BJ (cell line): ENCODE results near the gene SLC12A7. TPM values are rescaled to one million over a fixed set of nuclear protein-coding genes. Genes with fewer than 3 reads are reported as not detected.

Experiments used
- CTCF ChIA-PET: fragments of 350-600 bp; formaldehyde crosslinking; extraction: SDS; loops from one replicate; lab custom pipeline; 2021; ENCODE audit warnings: antibody characterized with exemption, inconsistent platforms; lab: Yijun Ruan, JAX
- POLR2A ChIA-PET: fragments of 300-600 bp; sonication (Branson Sonifier 250); formaldehyde crosslinking; extraction: SDS; loops from one replicate; lab custom pipeline; 2021; ENCODE audit warnings: antibody characterized with exemption; lab: Charles Lee
- DNase-seq: peaks from one replicate; pipeline ENCODE4 v3.0.0-alpha.2; 2011; ENCODE audit warnings: low read depth
- H3K27me3 ChIP-seq: 2 replicates; pipeline ENCODE4 v1.6.0; 2011; ENCODE audit warnings: low read length; ENCODE audit not compliant: control insufficient read depth, insufficient read depth
- H3K36me3 ChIP-seq: 2 replicates; pipeline ENCODE4 v1.5.1; 2011; ENCODE audit warnings: low read length; ENCODE audit not compliant: control insufficient read depth, insufficient read depth
- H3K4me3 ChIP-seq: 2 replicates; pipeline ENCODE4 v1.5.1; 2011; ENCODE audit warnings: low read depth, mild to moderate bottlenecking, control low read depth, low read length
- polyA plus RNA-seq: library from polyadenylated mRNA; depleted of rRNA; stranded (reverse); fragments of >200 nt; gene quantifications from 2 replicates; pipeline ENCODE4 v1.2.3, GENCODE V29; 2011
- TF ChIP-seq, protein P1 (sequence below): IDR thresholded peaks from 2 replicates; pipeline ENCODE4 v1.5.1; 2011; ENCODE audit warnings: low read depth, mild to moderate bottlenecking, control low read depth, inconsistent platforms, low read length, moderate library complexity; ENCODE audit not compliant: insufficient read depth

The SLC12A7 gene
- polyA plus RNA-seq, 1 experiment, result 4.6 TPM

DNA sequence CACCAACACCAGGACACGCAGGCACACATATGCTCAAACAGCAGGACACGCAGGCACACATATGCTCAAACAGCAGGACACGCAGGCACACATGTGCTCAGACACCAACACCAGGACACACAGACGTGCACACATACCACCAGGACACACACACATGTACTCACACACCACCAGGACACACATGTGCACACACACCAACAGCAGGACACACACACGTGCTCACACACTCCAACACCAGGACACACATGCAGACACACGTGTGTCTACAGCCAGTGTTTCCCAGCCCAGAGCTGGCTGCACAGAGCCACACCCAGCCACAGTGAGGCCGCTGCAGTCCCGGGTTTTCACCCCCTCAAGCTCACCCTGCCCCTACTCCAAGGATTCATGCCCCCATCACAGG lies 25.0 kb upstream of the SLC12A7 start:
- no peak overlapping the region for H3K4me3 ChIP-seq
- POLR2A ChIA-PET, result no interaction called here
- TF ChIP-seq, protein P1, sequence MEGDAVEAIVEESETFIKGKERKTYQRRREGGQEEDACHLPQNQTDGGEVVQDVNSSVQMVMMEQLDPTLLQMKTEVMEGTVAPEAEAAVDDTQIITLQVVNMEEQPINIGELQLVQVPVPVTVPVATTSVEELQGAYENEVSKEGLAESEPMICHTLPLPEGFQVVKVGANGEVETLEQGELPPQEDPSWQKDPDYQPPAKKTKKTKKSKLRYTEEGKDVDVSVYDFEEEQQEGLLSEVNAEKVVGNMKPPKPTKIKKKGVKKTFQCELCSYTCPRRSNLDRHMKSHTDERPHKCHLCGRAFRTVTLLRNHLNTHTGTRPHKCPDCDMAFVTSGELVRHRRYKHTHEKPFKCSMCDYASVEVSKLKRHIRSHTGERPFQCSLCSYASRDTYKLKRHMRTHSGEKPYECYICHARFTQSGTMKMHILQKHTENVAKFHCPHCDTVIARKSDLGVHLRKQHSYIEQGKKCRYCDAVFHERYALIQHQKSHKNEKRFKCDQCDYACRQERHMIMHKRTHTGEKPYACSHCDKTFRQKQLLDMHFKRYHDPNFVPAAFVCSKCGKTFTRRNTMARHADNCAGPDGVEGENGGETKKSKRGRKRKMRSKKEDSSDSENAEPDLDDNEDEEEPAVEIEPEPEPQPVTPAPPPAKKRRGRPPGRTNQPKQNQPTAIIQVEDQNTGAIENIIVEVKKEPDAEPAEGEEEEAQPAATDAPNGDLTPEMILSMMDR, result no peak

DNA sequence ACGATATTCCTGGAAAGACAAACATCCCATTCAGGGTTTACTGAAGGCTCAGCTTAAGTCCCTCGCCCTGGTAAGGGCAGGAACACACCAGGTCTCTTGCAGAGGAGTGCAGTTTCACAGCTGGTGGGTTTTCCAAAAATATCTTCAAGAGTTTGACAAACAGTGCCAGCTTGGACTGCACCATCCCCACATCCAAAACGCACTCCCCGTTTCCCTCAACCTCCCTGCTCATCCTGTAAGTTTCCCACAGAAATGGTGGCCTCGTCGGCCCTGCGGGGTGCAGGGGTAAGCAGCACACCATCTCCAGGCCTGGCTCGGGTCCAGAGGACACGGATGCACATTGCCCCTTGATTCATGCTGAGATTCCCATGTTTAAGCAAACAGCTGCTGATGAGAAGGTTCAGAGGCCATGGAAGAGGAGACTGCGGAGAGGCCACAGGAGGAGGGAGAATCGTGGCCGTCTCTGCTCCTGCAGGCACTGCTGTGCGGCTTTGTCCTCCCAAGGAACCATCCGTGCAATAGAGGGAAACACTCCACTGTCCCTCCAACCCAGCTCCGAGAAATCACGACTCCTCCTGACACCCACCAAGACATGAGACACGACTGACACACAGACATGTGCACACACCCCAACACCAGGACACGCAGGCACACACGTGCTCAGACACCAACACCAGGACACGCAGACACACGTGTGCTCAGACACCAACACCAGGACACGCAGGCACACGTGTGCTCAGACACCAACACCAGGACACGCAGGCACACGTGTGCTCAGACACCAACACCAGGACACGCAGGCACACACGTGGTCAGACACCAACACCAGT lies 24.0 kb upstream of the SLC12A7 start:
- Histone ChIP-seq H3K36me3 (no peaks in the 10 kb centered on the region), H3K4me3 (no peak overlapping the region), H3K27me3 (peaks cover 1% of the 10 kb centered on the region; the same call in 1 of the 2 replicates)
- CTCF ChIA-PET, result interaction anchor here (1.4 kb wide), 1 partner anchor 15 kb away, joined by 5 read pairs; no protein-coding TSS in a partner anchor
- DNase-seq, result no peak
- POLR2A ChIA-PET, result no interaction called here
- TF ChIP-seq, protein P1, result no peak

More for the DNA sequence above, 25.0 kb upstream of the SLC12A7 start:
- no peaks in the 10 kb centered on the region; the same call in 1 of the 2 replicates for H3K27me3 ChIP-seq
- DNase-seq, result no peak
- no peaks in the 10 kb centered on the region for H3K36me3 ChIP-seq
- CTCF ChIA-PET, result interaction anchor here (1.4 to 5.6 kb wide), 2 partner anchors 14 to 204 kb away, joined by 5 to 71 read pairs; no protein-coding TSS in a partner anchor

DNA sequence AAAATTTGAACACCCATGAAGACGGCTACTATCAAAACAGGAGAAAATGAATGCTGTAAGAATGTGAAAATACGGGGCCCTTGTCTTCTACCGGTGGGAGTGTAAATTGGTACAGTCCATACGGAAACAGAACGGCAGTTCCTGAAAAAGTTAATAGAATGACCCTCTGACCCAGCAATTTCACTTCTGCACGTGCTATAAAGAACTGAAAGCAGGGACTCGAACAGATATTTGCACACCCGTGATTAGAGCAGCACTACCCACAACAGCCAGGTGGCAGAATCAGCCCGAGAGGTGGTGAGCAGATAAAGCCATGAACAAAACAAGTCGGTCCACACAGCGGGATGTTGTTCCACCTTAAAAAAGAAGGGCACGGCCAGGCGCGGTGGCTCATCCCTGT lies 22.6 kb upstream of the SLC12A7 start:
- ChIA-PET CTCF (no interaction called here), POLR2A (no interaction called here)
- no peak for DNase-seq
- Histone ChIP-seq H3K36me3 (no peaks in the 10 kb centered on the region), H3K4me3 (no peak overlapping the region), H3K27me3 (peaks cover 1% of the 10 kb centered on the region; the same call in 1 of the 2 replicates)
- TF ChIP-seq, protein P1, result no peak

DNA sequence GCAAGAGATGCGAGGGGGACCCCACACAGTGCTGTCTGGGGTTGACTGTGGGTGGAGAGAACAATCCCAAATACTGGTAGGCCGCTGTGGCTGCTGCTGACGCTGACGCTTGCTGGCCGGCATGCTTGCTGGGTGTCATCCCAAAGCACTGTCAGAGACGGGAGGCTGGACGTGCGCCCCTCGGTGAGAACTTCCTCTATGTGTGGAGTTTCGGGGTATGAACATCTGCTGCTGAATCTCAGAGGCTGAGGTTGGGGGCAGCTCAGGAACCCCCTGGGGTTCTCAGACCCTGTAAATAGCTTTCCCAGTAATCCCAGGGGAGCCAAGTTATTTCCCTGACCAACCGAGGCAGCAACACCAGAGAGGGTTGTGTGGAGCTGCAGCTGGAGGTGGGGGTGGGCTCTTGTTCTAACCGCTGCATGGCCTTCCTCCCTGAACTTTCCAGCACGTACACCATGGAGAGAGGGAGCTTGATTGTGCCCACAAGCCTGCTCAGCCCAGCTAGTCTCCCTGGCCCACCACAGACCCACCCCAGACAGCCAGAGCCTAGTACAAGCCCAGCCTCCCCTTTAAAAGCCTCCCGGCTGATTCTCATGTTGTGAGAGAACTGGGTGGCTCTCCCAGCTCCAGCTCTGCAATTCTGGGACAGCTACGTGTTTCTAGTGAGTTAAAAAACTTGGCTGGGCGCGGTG lies 21.8 kb upstream of the SLC12A7 start:
- CTCF ChIA-PET, result interaction anchor here (1.0 to 1.6 kb wide), 3 partner anchors 9 to 519 kb away, joined by 3 to 6 read pairs (median 3); no protein-coding TSS in a partner anchor
- DNase-seq, result no peak
- POLR2A ChIA-PET, result no interaction called here

More for the DNA sequence above, 21.8 kb upstream of the SLC12A7 start:
- Histone ChIP-seq H3K36me3 (no peaks in the 10 kb centered on the region), H3K27me3 (0 out of 2 replicates have a peak, but pooled peaks cover 1% of the 10 kb centered on the region), H3K4me3 (no peak overlapping the region)
- TF ChIP-seq, protein P1, result no peak
